ENCODE data around the gene ERFE. TPM values are rescaled to one million over a fixed set of nuclear protein-coding genes. Genes with fewer than 3 reads are reported as not detected.
A peak's percentile ranks its signal among the peaks of the same experiment; 100 is the strongest.

The ERFE gene
- total and polyA plus RNA-seq, 9 of the 15 experiments (the other 6 are each of a cell fraction or from before 2014, with no cell fraction given): 0.55 to 8.2 (median 3.7) TPM

DNA sequence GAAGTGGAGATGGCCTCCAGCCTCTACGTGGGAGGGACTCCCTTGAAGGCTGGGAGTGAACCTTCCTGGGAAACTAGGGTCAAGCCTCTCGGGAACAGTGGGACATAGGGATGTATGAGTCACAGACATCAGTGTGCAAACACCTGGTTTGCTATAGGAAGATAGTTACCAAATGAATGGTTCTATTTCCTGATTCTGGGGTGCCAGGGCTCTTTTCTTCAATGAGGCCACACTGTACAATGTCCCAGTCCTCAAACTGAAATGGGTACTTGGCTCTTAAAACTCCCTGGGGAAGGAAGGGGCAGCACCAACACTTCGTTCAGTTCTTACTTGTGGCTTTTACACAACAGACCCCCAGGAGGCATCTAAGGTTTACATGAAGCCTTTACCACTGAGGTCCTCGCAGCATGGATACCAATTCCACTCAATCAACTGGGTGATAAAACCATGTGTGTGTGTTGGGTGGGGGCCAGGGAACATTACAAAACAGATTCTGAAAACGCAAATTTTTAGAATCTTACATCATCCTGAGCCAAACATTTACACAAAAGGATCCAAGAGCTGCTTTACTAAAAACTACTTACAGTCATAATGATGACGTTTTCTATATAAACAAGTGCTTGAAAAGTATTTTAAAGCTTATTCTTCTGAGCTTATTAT is 10.4 kb downstream of the ERFE start (continued):
- TF ChIP-seq, protein P1, sequence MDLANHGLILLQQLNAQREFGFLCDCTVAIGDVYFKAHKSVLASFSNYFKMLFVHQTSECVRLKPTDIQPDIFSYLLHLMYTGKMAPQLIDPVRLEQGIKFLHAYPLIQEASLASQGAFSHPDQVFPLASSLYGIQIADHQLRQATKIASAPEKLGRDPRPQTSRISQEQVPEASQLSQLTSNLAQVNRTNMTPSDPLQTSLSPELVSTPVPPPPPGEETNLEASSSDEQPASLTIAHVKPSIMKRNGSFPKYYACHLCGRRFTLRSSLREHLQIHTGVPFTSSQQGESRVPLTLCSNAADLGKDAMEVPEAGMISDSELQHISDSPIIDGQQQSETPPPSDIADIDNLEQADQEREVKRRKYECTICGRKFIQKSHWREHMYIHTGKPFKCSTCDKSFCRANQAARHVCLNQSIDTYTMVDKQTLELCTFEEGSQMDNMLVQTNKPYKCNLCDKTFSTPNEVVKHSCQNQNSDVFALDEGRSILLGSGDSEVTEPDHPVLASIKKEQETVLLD (IDR thresholded peaks at IDR 0.05): no peak
- TF ChIP-seq BCOR (IDR thresholded peaks at IDR 0.05) (no peak), CHD2 (IDR thresholded peaks at IDR 0.05; ENCODE audit: low read depth, low read length) (no peak), HDAC2 (IDR thresholded peaks at IDR 0.05) (no peak), HCFC1 (IDR thresholded peaks at IDR 0.05; ENCODE audit: low read depth, low read length) (no peak), MTF1 (CRISPR knock-in tag; IDR thresholded peaks at IDR 0.05; ENCODE audit: borderline replicate concordance) (no peak), HNRNPH1 (optimal IDR thresholded peaks at IDR 0.05; ENCODE audit: low read depth, low read length) (no peak), SMAD1 (IDR thresholded peaks at IDR 0.05; ENCODE audit: low read depth, low read length, partially characterized antibody) (no peak), ATF1 (CRISPR knock-in tag; IDR thresholded peaks at IDR 0.05) (no peak), ATF1 (tag; IDR thresholded peaks at IDR 0.05) (peak; percentile 29; the same call in 1 of the 2 replicates), XRCC4 (IDR thresholded peaks at IDR 0.05; ENCODE audit: extremely low read depth, insufficient read depth, insufficient read length) (no peak), KAT8 (IDR thresholded peaks at IDR 0.05; ENCODE audit: low read depth) (no peak), PTRF (tag; IDR thresholded peaks at IDR 0.05) (no peak), ZNF717 (CRISPR knock-in tag; IDR thresholded peaks at IDR 0.05) (no peak), FIP1L1 (IDR thresholded peaks at IDR 0.05; ENCODE audit: low read depth, low read length, poor library complexity, severe bottlenecking) (no peak), ZNF507 (tag; conservative IDR thresholded peaks at IDR 0.05) (no peak)
- TF ChIP-seq, protein P2, sequence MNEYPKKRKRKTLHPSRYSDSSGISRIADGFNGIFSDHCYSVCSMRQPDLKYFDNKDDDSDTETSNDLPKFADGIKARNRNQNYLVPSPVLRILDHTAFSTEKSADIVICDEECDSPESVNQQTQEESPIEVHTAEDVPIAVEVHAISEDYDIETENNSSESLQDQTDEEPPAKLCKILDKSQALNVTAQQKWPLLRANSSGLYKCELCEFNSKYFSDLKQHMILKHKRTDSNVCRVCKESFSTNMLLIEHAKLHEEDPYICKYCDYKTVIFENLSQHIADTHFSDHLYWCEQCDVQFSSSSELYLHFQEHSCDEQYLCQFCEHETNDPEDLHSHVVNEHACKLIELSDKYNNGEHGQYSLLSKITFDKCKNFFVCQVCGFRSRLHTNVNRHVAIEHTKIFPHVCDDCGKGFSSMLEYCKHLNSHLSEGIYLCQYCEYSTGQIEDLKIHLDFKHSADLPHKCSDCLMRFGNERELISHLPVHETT (CRISPR knock-in tag; conservative IDR thresholded peaks at IDR 0.05 in 1 of 2, IDR thresholded peaks at IDR 0.05 in 1 of 2): no peak
- TF ChIP-seq, protein P3, sequence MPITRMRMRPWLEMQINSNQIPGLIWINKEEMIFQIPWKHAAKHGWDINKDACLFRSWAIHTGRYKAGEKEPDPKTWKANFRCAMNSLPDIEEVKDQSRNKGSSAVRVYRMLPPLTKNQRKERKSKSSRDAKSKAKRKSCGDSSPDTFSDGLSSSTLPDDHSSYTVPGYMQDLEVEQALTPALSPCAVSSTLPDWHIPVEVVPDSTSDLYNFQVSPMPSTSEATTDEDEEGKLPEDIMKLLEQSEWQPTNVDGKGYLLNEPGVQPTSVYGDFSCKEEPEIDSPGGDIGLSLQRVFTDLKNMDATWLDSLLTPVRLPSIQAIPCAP (CRISPR knock-in tag; IDR thresholded peaks at IDR 0.05; ENCODE audit: borderline replicate concordance): no peak
- TF ChIP-seq, protein P4, sequence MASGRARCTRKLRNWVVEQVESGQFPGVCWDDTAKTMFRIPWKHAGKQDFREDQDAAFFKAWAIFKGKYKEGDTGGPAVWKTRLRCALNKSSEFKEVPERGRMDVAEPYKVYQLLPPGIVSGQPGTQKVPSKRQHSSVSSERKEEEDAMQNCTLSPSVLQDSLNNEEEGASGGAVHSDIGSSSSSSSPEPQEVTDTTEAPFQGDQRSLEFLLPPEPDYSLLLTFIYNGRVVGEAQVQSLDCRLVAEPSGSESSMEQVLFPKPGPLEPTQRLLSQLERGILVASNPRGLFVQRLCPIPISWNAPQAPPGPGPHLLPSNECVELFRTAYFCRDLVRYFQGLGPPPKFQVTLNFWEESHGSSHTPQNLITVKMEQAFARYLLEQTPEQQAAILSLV (tag; IDR thresholded peaks at IDR 0.05): peak; percentile 4; the same call in 1 of the 2 replicates
- TF ChIP-seq, protein P5, sequence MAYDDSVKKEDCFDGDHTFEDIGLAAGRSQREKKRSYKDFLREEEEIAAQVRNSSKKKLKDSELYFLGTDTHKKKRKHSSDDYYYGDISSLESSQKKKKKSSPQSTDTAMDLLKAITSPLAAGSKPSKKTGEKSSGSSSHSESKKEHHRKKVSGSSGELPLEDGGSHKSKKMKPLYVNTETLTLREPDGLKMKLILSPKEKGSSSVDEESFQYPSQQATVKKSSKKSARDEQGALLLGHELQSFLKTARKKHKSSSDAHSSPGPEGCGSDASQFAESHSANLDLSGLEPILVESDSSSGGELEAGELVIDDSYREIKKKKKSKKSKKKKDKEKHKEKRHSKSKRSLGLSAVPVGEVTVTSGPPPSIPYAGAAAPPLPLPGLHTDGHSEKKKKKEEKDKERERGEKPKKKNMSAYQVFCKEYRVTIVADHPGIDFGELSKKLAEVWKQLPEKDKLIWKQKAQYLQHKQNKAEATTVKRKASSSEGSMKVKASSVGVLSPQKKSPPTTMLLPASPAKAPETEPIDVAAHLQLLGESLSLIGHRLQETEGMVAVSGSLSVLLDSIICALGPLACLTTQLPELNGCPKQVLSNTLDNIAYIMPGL (CRISPR knock-in tag; IDR thresholded peaks at IDR 0.05): no peak
- TF ChIP-seq, protein P6, sequence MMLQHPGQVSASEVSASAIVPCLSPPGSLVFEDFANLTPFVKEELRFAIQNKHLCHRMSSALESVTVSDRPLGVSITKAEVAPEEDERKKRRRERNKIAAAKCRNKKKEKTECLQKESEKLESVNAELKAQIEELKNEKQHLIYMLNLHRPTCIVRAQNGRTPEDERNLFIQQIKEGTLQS (IDR thresholded peaks at IDR 0.05): peak; percentile 86
- TF ChIP-seq, protein P6 (CRISPR knock-in tag; conservative IDR thresholded peaks at IDR 0.05): no peak

All from K562 (cell line).